ENCODE results near the gene CPNE4. TPM values are rescaled to one million over a fixed set of nuclear protein-coding genes. Genes with fewer than 3 reads are reported as not detected.

Gene CPNE4
- total RNA-seq, 1 donor from 2014 or later = 0.20 TPM

DNA sequence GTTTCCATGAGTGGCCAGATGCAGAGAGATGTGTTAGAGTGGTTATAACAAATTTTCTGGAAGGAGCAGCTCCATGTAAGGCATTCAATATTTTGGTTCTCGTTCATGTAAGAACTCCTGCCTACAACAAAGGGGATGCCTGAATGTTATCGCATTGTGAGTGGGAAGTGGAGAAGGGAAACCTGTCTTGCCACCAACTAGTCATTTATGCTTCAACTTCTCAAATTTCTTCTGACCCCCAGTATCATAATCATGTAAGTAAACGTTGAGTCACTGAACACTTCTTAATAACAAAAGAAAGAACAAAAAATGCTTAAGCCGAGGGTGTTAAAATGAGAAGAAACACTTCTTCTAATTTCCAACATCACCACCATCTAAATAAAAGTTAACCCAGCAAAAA lies 470.0 kb downstream of the CPNE4 start:
- TF ChIP-seq, protein P1, sequence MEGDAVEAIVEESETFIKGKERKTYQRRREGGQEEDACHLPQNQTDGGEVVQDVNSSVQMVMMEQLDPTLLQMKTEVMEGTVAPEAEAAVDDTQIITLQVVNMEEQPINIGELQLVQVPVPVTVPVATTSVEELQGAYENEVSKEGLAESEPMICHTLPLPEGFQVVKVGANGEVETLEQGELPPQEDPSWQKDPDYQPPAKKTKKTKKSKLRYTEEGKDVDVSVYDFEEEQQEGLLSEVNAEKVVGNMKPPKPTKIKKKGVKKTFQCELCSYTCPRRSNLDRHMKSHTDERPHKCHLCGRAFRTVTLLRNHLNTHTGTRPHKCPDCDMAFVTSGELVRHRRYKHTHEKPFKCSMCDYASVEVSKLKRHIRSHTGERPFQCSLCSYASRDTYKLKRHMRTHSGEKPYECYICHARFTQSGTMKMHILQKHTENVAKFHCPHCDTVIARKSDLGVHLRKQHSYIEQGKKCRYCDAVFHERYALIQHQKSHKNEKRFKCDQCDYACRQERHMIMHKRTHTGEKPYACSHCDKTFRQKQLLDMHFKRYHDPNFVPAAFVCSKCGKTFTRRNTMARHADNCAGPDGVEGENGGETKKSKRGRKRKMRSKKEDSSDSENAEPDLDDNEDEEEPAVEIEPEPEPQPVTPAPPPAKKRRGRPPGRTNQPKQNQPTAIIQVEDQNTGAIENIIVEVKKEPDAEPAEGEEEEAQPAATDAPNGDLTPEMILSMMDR (IDR thresholded peaks at IDR 0.05; ENCODE audit: unreplicated experiment) = no peak
- no peak overlapping the region for H3K4me3 Mint-ChIP-seq
- no peaks in the 10 kb centered on the region for H3K9me3 Mint-ChIP-seq
- H3K27ac Mint-ChIP-seq = no peak overlapping the region
- peaks cover 47% of the 10 kb centered on the region for H3K27me3 Mint-ChIP-seq (ENCODE audit: low read depth)
- H3K4me1 Mint-ChIP-seq = no peaks in the 10 kb centered on the region
- H3K36me3 Mint-ChIP-seq = no peaks in the 10 kb centered on the region
- no peak for DNase-seq (ENCODE audit: low spot score in 2 of 2, unreplicated experiment in 2 of 2)

DNA sequence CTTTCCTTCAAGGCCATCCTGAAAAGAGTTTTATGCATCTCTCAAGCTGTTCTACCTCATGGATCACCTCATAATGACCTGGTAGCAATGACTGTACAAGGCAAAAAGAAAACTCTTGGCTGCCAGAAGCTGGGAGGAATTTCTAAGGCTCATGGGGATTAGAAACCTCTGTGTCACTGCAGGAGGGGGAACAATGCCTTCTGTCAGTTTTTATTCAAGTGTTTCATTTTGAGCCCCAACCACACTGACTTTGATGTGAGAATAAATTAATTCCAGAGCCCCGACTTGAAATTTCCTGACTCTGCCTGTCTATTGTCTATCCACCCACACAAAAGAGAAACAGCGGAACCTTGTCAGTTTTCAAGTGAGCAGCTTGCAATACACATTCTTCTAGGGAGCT lies 473.3 kb downstream of the CPNE4 start:
- TF ChIP-seq, protein P1 (IDR thresholded peaks at IDR 0.05; ENCODE audit: unreplicated experiment) = no peak
- Mint-ChIP-seq H3K36me3 (no peaks in the 10 kb centered on the region), H3K4me3 (no peak overlapping the region), H3K9me3 (no peaks in the 10 kb centered on the region), H3K27ac (no peak overlapping the region), H3K4me1 (no peaks in the 10 kb centered on the region), H3K27me3 (ENCODE audit: low read depth) (peaks cover 68% of the 10 kb centered on the region)
- no peak for DNase-seq (ENCODE audit: low spot score in 2 of 2, unreplicated experiment in 2 of 2)

DNA sequence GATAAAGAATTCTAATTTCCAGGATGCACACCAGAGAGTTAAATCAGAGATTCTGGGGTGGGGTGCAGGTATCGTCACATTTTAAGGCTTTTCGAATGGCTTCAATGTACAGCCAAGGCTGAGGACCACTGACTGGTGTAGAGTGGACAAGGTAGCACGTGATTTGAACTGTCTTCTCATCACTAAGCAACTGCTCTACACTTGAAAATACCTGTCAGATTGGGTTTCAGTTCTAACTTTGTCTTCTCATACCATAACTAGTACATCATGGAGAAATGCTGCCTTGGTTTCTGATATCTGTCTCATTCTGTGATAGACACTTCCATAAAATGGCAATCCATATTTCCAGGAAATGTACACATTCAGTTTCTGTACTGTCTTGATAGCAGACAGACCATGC lies 474.0 kb downstream of the CPNE4 start:
- no peak overlapping the region for H3K27ac Mint-ChIP-seq
- no peak overlapping the region for H3K4me3 Mint-ChIP-seq
- no peaks in the 10 kb centered on the region for H3K36me3 Mint-ChIP-seq
- DNase-seq (ENCODE audit: low spot score in 2 of 2, unreplicated experiment in 2 of 2) = no peak
- no peaks in the 10 kb centered on the region for H3K9me3 Mint-ChIP-seq
- H3K27me3 Mint-ChIP-seq (ENCODE audit: low read depth) = peaks cover 70% of the 10 kb centered on the region
- no peaks in the 10 kb centered on the region for H3K4me1 Mint-ChIP-seq
- TF ChIP-seq, protein P1 (IDR thresholded peaks at IDR 0.05; ENCODE audit: unreplicated experiment) = no peak

DNA sequence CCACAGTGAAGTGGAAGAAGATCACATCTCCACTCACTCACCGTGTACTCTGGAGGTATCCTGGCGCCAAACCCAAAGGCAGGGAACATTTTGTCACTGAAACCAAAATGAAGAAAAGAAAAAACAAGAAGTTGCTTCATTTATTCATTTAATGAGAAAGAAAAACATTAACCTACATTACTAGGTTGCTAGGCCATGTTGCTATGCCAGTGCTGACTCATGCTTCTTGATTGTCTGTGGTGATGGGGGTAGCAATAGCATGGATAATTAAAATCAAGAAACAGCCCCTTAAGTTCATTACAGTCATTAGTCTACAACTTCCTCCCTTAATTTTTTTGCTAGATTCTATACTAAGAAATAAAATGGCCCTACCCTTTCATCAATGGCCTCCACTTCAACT lies 479.4 kb downstream of the CPNE4 start:
- Mint-ChIP-seq H3K4me1 (no peaks in the 10 kb centered on the region), H3K36me3 (no peaks in the 10 kb centered on the region), H3K4me3 (no peak overlapping the region), H3K27ac (no peak overlapping the region), H3K9me3 (no peaks in the 10 kb centered on the region), H3K27me3 (ENCODE audit: low read depth) (peaks cover 44% of the 10 kb centered on the region)
- no peak for DNase-seq (ENCODE audit: low spot score in 2 of 2, unreplicated experiment in 2 of 2)
- TF ChIP-seq, protein P1 (IDR thresholded peaks at IDR 0.05; ENCODE audit: unreplicated experiment) = no peak

DNA sequence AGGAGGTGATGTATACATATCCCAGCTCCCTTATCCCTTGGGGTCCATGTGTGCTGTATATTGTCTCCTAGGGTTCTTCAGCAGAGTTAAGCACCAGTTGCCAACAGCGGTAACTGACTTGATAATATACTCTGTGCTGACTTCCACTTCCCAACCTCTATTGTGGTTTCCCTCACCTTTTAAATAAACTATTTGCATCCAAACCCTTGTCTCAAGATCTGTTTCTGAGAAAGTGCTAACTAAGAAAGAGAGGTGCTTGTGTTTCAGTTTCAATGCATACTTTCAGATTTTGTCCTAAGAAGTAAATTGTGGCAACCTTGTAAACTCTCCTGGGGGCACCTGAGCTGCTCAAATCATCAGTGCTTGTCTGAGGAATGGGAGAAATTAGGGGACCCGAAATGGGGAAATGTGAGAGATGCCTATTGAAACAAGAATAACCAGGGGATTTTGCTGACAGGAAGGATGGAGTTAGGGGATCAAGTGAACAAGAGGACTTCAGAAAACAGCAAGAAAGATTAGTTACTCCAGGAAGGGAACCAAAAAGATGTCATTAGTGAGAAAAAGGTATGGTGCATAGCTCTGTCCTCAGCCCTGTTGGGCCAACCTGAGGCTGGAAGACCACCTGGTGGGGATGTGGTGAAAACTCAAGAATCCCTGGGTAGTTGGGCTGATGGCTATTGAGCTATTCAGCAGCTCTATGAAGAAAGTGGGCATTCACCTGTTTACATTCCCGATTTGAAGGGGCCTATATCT lies 481.1 kb downstream of the CPNE4 start:
- no peaks in the 10 kb centered on the region for H3K9me3 Mint-ChIP-seq
- H3K36me3 Mint-ChIP-seq = no peaks in the 10 kb centered on the region

More for the DNA sequence above, 481.1 kb downstream of the CPNE4 start:
- Mint-ChIP-seq H3K4me3 (no peak overlapping the region), H3K27me3 (ENCODE audit: low read depth) (peaks cover 34% of the 10 kb centered on the region), H3K27ac (no peak overlapping the region), H3K4me1 (no peaks in the 10 kb centered on the region)
- TF ChIP-seq, protein P1 (IDR thresholded peaks at IDR 0.05; ENCODE audit: unreplicated experiment) = no peak
- DNase-seq (ENCODE audit: low spot score in 2 of 2, unreplicated experiment in 2 of 2) = no peak
